HepG2 (cell line): ENCODE data around the gene GSC2. TPM values are rescaled to one million over a fixed set of nuclear protein-coding genes. Genes with fewer than 3 reads are reported as not detected.

Experiments
- EHMT2 ChIP-seq: fragments of 200-600 bp; sonication (generic); IDR thresholded peaks from 2 replicates; pipeline ENCODE4 v1.7.0; 2017; ENCODE audit warnings: antibody characterized with exemption, low read depth, low read length, borderline replicate concordance
- GABPA ChIP-seq, 2 experiments: IDR thresholded peaks; 2 replicates each; pipeline ENCODE4 v1.6.1; 2011 to 2016; ENCODE audit warnings: low read depth in 2 of 2, low read length in 1 of 2, missing biosample characterization in 1 of 2, missing genetic modification characterization in 1 of 2
- HOXD1 ChIP-seq: sonication (generic); formaldehyde crosslinking; IDR thresholded peaks from 2 replicates; pipeline ENCODE4 v1.5.0; 2020; ENCODE audit warnings: missing genetic modification reagents
- MZF1 ChIP-seq: sonication (generic); formaldehyde crosslinking; IDR thresholded peaks from 2 replicates; pipeline ENCODE4 v1.8.1; 2023; ENCODE audit warnings: mild to moderate bottlenecking, missing genetic modification reagents, borderline replicate concordance
- NCOR1 ChIP-seq: fragments of 200-600 bp; sonication (generic); IDR thresholded peaks from 2 replicates; pipeline ENCODE4 v1.7.0; 2017; ENCODE audit warnings: antibody characterized with exemption, low read length, borderline replicate concordance
- NFE2L1 ChIP-seq: sonication (generic); formaldehyde crosslinking; IDR thresholded peaks from 2 replicates; pipeline ENCODE4 v1.4.0; 2020; ENCODE audit warnings: missing genetic modification reagents, mild to moderate bottlenecking, borderline replicate concordance
- RBAK ChIP-seq: sonication (generic); formaldehyde crosslinking; IDR thresholded peaks from 2 replicates; pipeline ENCODE4 v1.5.1; 2020; ENCODE audit warnings: mild to moderate bottlenecking, missing genetic modification reagents
- ZNF775 ChIP-seq: sonication (generic); formaldehyde crosslinking; IDR thresholded peaks from 2 replicates; pipeline ENCODE4 v1.4.0; 2020; ENCODE audit warnings: missing genetic modification reagents, mild to moderate bottlenecking, moderate library complexity, borderline replicate concordance
- polyA plus RNA-seq, 8 experiments: library from polyadenylated mRNA; depleted of rRNA in 3 of 8; stranded (reverse) in 7 of 8; unstranded in 1 of 8; fragments of >200 nt; fragmentation: Illumina TruSeq in 4 of 8; extraction: Trizol in 4 of 8; gene quantifications; 2 replicates each; pipeline versions ENCODE4 v1.2.1 to v1.2.3, GENCODE V29; 2011 to 2016; ENCODE audit warnings: low read depth in 4 of 8, missing spikeins in 1 of 8, mixed read lengths in 1 of 8; ENCODE audit not compliant: insufficient read depth in 1 of 8
- total RNA-seq, 5 experiments: library from RNA; depleted of rRNA; stranded (reverse); fragments of >200 nt; fragmentation: Illumina TruSeq; extraction: Trizol; gene quantifications; 2 replicates each; pipeline ENCODE4 v1.2.3, GENCODE V29; 2016; ENCODE audit warnings: low read depth in 1 of 5
- TF ChIP-seq, protein P1 (sequence below): sonication (generic); formaldehyde crosslinking; IDR thresholded peaks from 2 replicates; pipeline ENCODE4 v1.5.1; 2020; ENCODE audit warnings: mild to moderate bottlenecking, moderate library complexity, missing genetic modification reagents
- TF ChIP-seq, protein P2 (sequence below): sonication (generic); formaldehyde crosslinking; IDR thresholded peaks from 2 replicates; pipeline ENCODE4 v1.9.0; 2022; ENCODE audit warnings: missing genetic modification reagents, mild to moderate bottlenecking, borderline replicate concordance
- TF ChIP-seq, protein P3 (sequence below): sonication (generic); formaldehyde crosslinking; IDR thresholded peaks from 2 replicates; pipeline ENCODE4 v1.4.0; 2020; ENCODE audit warnings: missing genetic modification reagents
- TF ChIP-seq, protein P4 (sequence below): sonication (generic); formaldehyde crosslinking; IDR thresholded peaks from 2 replicates; pipeline ENCODE4 v1.4.0; 2020; ENCODE audit warnings: mild to moderate bottlenecking, missing genetic modification reagents

GSC2 gene
- total and polyA plus RNA-seq, 2 of the 13 experiments (the other 11 are each of a cell fraction or from before 2014, with no cell fraction given): not detected

DNA sequence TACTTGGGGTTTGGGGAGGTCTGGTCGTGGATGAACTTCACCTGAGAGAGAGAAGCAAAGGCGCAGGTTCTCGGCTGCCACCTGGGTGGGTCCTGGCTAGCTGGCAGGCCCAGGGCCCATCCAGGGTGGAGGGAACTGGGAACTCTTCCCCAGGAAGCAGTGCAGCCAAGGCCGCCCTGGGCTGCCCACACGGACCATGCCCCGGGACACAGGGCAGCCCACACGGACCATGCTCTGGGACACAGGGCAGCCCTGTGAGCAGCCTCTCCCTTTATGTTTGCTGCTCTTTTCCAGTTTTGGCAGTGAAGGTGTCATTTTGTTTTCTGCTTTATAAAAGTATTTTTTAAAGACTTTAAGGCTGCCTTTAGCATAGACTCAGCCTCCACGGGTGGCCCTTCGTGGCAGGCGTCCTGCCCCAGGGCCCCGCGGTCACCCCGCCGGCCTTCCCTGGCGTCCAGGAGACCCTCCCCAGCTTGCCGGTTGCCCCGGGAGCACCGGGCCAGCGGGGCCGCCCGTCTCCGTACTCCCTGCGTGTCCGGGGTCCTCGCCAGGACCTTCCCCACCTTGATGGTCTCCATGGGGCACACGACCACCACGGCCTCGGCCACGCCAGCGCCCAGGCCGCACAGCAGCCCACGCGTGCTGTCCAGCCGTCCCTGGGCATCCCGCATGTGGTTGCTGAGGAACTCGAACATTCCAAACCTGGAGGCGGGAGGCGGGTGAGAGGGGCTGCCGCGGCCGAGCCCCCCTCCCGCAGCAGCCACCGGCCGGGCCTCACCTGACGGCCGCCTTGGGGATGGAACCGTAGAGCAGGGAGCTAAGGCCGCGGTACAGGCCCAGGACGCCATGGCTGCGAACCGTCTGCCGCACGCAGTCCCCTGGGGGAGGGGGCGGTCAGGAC lies 27.3 kb upstream of the GSC2 start (continued):
- TF ChIP-seq, protein P1, sequence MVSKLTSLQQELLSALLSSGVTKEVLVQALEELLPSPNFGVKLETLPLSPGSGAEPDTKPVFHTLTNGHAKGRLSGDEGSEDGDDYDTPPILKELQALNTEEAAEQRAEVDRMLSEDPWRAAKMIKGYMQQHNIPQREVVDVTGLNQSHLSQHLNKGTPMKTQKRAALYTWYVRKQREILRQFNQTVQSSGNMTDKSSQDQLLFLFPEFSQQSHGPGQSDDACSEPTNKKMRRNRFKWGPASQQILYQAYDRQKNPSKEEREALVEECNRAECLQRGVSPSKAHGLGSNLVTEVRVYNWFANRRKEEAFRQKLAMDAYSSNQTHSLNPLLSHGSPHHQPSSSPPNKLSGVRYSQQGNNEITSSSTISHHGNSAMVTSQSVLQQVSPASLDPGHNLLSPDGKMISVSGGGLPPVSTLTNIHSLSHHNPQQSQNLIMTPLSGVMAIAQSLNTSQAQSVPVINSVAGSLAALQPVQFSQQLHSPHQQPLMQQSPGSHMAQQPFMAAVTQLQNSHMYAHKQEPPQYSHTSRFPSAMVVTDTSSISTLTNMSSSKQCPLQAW (CRISPR knock-in tag): no peak
- TF ChIP-seq NCOR1 (no peak), GABPA (IDR thresholded peaks at IDR 0.05; ENCODE audit: low read depth, low read length) (no peak), GABPA (CRISPR knock-in tag; IDR thresholded peaks at IDR 0.05; ENCODE audit: low read depth) (no peak), NFE2L1 (CRISPR knock-in tag) (no peak), MZF1 (CRISPR knock-in tag) (no peak), EHMT2 (no peak), ZNF775 (CRISPR knock-in tag) (no peak), RBAK (no peak), HOXD1 (no peak; the same call in 1 of the 2 replicates)
- TF ChIP-seq, protein P2, sequence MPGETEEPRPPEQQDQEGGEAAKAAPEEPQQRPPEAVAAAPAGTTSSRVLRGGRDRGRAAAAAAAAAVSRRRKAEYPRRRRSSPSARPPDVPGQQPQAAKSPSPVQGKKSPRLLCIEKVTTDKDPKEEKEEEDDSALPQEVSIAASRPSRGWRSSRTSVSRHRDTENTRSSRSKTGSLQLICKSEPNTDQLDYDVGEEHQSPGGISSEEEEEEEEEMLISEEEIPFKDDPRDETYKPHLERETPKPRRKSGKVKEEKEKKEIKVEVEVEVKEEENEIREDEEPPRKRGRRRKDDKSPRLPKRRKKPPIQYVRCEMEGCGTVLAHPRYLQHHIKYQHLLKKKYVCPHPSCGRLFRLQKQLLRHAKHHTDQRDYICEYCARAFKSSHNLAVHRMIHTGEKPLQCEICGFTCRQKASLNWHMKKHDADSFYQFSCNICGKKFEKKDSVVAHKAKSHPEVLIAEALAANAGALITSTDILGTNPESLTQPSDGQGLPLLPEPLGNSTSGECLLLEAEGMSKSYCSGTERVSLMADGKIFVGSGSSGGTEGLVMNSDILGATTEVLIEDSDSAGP (CRISPR knock-in tag): no peak; the same call in 1 of the 2 replicates
- TF ChIP-seq, protein P3, sequence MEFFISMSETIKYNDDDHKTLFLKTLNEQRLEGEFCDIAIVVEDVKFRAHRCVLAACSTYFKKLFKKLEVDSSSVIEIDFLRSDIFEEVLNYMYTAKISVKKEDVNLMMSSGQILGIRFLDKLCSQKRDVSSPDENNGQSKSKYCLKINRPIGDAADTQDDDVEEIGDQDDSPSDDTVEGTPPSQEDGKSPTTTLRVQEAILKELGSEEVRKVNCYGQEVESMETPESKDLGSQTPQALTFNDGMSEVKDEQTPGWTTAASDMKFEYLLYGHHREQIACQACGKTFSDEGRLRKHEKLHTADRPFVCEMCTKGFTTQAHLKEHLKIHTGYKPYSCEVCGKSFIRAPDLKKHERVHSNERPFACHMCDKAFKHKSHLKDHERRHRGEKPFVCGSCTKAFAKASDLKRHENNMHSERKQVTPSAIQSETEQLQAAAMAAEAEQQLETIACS: no peak
- TF ChIP-seq, protein P4, sequence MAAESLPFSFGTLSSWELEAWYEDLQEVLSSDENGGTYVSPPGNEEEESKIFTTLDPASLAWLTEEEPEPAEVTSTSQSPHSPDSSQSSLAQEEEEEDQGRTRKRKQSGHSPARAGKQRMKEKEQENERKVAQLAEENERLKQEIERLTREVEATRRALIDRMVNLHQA (CRISPR knock-in tag): no peak
